Uterus (tissue), 2 donors: Measurements from ENCODE around the gene CASTOR1.

ENCODE experiments used
- CTCF ChIP-seq, 4 experiments: fragments of 200-600 bp in 2 of 4; fragments of 450-650 bp in 2 of 4; sonication (generic) in 2 of 4; IDR thresholded peaks; one replicate each; pipeline ENCODE4 v1.5.1; 2016 to 2019; ENCODE audit warnings: antibody characterized with exemption in 4 of 4, mild to moderate bottlenecking in 2 of 4, moderate library complexity in 1 of 4
- POLR2A ChIP-seq, 2 donors: fragments of 450-650 bp; IDR thresholded peaks; one replicate each; pipeline ENCODE4 v1.6.1; 2016; ENCODE audit warnings: antibody characterized with exemption in 2 of 2, mild to moderate bottlenecking in 1 of 2, moderate library complexity in 1 of 2

- TF ChIP-seq CTCF (IDR thresholded peaks at IDR 0.05) (no peak), POLR2A (IDR thresholded peaks at IDR 0.05) (no peak)
Observed at GRCh38 chr22:30308518-30309230, 19.4 kb upstream of the CASTOR1 start.
